SU-DHL-6 (cell line): ENCODE data around the gene PLXDC2.

ENCODE experiments used
- H2AFZ ChIP-seq: fragments of 200-600 bp; sonication (generic); 2 replicates; pipeline ENCODE4 v1.6.1; 2014; ENCODE audit warnings: low read depth, mild to moderate bottlenecking, moderate library complexity, mixed read lengths, antibody characterized with exemption, low read length; ENCODE audit not compliant: severe bottlenecking
- H3F3A ChIP-seq: fragments of 200-600 bp; shearing (Covaris generic); 2 replicates; pipeline ENCODE4 v1.6.0; 2016; ENCODE audit warnings: antibody characterized with exemption, mild to moderate bottlenecking; ENCODE audit not compliant: insufficient read depth
- H3K27ac ChIP-seq: fragments of 200-600 bp; sonication (generic); 2 replicates; pipeline ENCODE4 v1.5.1; 2016; ENCODE audit warnings: low read depth, mild to moderate bottlenecking, low read length, moderate library complexity, mixed read lengths
- H3K27me3 ChIP-seq: fragments of 200-600 bp; sonication (generic), shearing (Covaris generic); 2 replicates; pipeline ENCODE4 v1.6.0; 2014; ENCODE audit warnings: mild to moderate bottlenecking, low read length
- H3K36me3 ChIP-seq: fragments of 200-600 bp; sonication (generic); 2 replicates; pipeline ENCODE4 v1.6.1; 2014; ENCODE audit warnings: mild to moderate bottlenecking, low read length, mixed read lengths
- H3K4me2 ChIP-seq: fragments of 300-600, 200-600 bp; shearing (Covaris generic), sonication (generic); 2 replicates; pipeline ENCODE4 v1.6.0; 2014; ENCODE audit warnings: low read length, low read depth, mild to moderate bottlenecking; ENCODE audit not compliant: poor library complexity, severe bottlenecking
- H3K4me3 ChIP-seq: fragments of 200-600 bp; sonication (generic); 2 replicates; pipeline ENCODE4 v1.5.1; 2014; ENCODE audit warnings: antibody characterized with exemption, low read length, mild to moderate bottlenecking, mixed read lengths; ENCODE audit not compliant: insufficient read depth, poor library complexity, severe bottlenecking
- H3K79me2 ChIP-seq: fragments of 200-600 bp; sonication (generic); 2 replicates; pipeline ENCODE4 v1.6.1; 2014; ENCODE audit warnings: mild to moderate bottlenecking, low read length, moderate library complexity; ENCODE audit not compliant: insufficient read depth
- H3K9ac ChIP-seq: fragments of 200-600 bp; sonication (generic); 2 replicates; pipeline ENCODE4 v1.7.0; 2014; ENCODE audit warnings: mild to moderate bottlenecking, low read length
- H3K9me2 ChIP-seq: fragments of 200-600 bp; sonication (generic); replicated peaks from 2 replicates; pipeline ENCODE4 v1.6.1; 2014; ENCODE audit warnings: low read length; ENCODE audit not compliant: insufficient read depth
- H3K9me3 ChIP-seq: fragments of 200-600 bp; sonication (generic); 2 replicates; pipeline ENCODE4 v1.6.1; 2014; ENCODE audit warnings: low read length, mixed read lengths; ENCODE audit not compliant: insufficient read depth
- H4K20me1 ChIP-seq: fragments of 200-600 bp; sonication (generic); 2 replicates; pipeline ENCODE4 v1.6.1; 2014; ENCODE audit warnings: low read depth, mild to moderate bottlenecking, antibody characterized with exemption, low read length, moderate library complexity, mixed read lengths
- CTCF ChIP-seq: fragments of 200-600 bp; sonication (generic); IDR thresholded peaks from one replicate; pipeline ENCODE4 v1.5.1; 2017; ENCODE audit warnings: antibody characterized with exemption, mild to moderate bottlenecking, low read length, moderate library complexity; ENCODE audit not compliant: insufficient read depth, poor library complexity, severe bottlenecking
- EZH2phosphoT487 ChIP-seq: fragments of 200-600 bp; sonication (generic), shearing (Covaris generic); conservative IDR thresholded peaks from 2 replicates; pipeline ENCODE4 v1.6.1; 2018; ENCODE audit warnings: mild to moderate bottlenecking, antibody characterized with exemption, low read length, moderate library complexity, mixed read lengths

PLXDC2 gene

GRCh38 chr10:19974138-19974537, 157.9 kb downstream of the PLXDC2 start:
- H3K27ac ChIP-seq = no peak overlapping the region
- no peaks in the 10 kb centered on the region for H3F3A ChIP-seq
- TF ChIP-seq EZH2phosphoT487 (no peak), CTCF (no peak)

GRCh38 chr10:19974554-19974953, 158.3 kb downstream of the PLXDC2 start:
- Histone ChIP-seq H3K4me2 (no peak overlapping the region), H3K36me3 (no peaks in the 10 kb centered on the region), H3K9me3 (no peaks in the 10 kb centered on the region), H2AFZ (no peak overlapping the region), H3K9ac (no peak overlapping the region), H3K27ac (no peak overlapping the region), H3K4me3 (no peak overlapping the region), H4K20me1 (no peaks in the 10 kb centered on the region), H3F3A (no peaks in the 10 kb centered on the region), H3K9me2 (no peaks in the 10 kb centered on the region), H3K27me3 (no peaks in the 10 kb centered on the region), H3K79me2 (no peaks in the 10 kb centered on the region)
- TF ChIP-seq EZH2phosphoT487 (no peak), CTCF (no peak)

More at GRCh38 chr10:19974138-19974537, 157.9 kb downstream of the PLXDC2 start:
- Histone ChIP-seq H3K4me3 (no peak overlapping the region), H2AFZ (no peak overlapping the region), H3K36me3 (no peaks in the 10 kb centered on the region), H3K9me2 (no peaks in the 10 kb centered on the region), H3K27me3 (no peaks in the 10 kb centered on the region), H4K20me1 (no peaks in the 10 kb centered on the region), H3K4me2 (no peak overlapping the region), H3K9me3 (no peaks in the 10 kb centered on the region), H3K9ac (no peak overlapping the region), H3K79me2 (no peaks in the 10 kb centered on the region)

GRCh38 chr10:19977097-19977521, 160.9 kb downstream of the PLXDC2 start:
- TF ChIP-seq CTCF (no peak), EZH2phosphoT487 (no peak)
- Histone ChIP-seq H3K4me2 (no peak overlapping the region), H3K27me3 (no peaks in the 10 kb centered on the region), H3F3A (no peaks in the 10 kb centered on the region), H3K9me2 (no peaks in the 10 kb centered on the region), H3K27ac (no peak overlapping the region), H3K79me2 (no peaks in the 10 kb centered on the region), H4K20me1 (no peaks in the 10 kb centered on the region), H3K9ac (no peak overlapping the region), H3K36me3 (no peaks in the 10 kb centered on the region), H2AFZ (no peak overlapping the region), H3K9me3 (no peaks in the 10 kb centered on the region), H3K4me3 (no peak overlapping the region)
